Osteoblast (primary cell): ENCODE results near the gene PSMA2. TPM values are rescaled to one million over a fixed set of nuclear protein-coding genes. Genes with fewer than 3 reads are reported as not detected.

Experiments
- DNase-seq: peaks from one replicate; pipeline ENCODE4 v3.0.0; 2011; ENCODE audit warnings: low spot score, mixed read lengths; ENCODE audit not compliant: insufficient read length; ENCODE audit errors: missing footprints
- H2AFZ ChIP-seq: 2 replicates; pipeline ENCODE4 v1.6.0; 2011; ENCODE audit warnings: mild to moderate bottlenecking, low read length
- H3K27ac ChIP-seq: 2 replicates; pipeline ENCODE4 v1.5.1; 2011; ENCODE audit warnings: mild to moderate bottlenecking, low read depth, low read length, moderate library complexity
- H3K27me3 ChIP-seq: 2 replicates; pipeline ENCODE4 v1.6.0; 2012; ENCODE audit warnings: mild to moderate bottlenecking, control low read depth, inconsistent platforms, low read length, moderate library complexity; ENCODE audit not compliant: insufficient read depth
- H3K36me3 ChIP-seq: 2 replicates; pipeline ENCODE4 v1.5.1; 2011; ENCODE audit warnings: mild to moderate bottlenecking, low read length, control low read depth, moderate library complexity; ENCODE audit not compliant: insufficient read depth
- H3K4me1 ChIP-seq: 2 replicates; pipeline ENCODE4 v1.5.1; 2011; ENCODE audit warnings: mild to moderate bottlenecking, low read length, control low read depth, moderate library complexity; ENCODE audit not compliant: insufficient read depth
- H3K4me2 ChIP-seq: 2 replicates; pipeline ENCODE4 v1.6.0; 2011; ENCODE audit warnings: mild to moderate bottlenecking, low read length; ENCODE audit not compliant: insufficient read depth
- H3K4me3 ChIP-seq: fragments of 200-600 bp; sonication (generic); 3 replicates; pipeline ENCODE4 v1.5.1; 2012; ENCODE audit warnings: mild to moderate bottlenecking, low read length, inconsistent platforms; ENCODE audit not compliant: insufficient read depth
- H3K79me2 ChIP-seq: 2 replicates; pipeline ENCODE4 v1.6.0; 2012; ENCODE audit warnings: mild to moderate bottlenecking, low read length, control low read depth, inconsistent platforms; ENCODE audit not compliant: insufficient read depth
- H3K9me3 ChIP-seq: 2 replicates; pipeline ENCODE4 v1.5.1; 2011; ENCODE audit warnings: low read depth, low read length, control low read depth
- H4K20me1 ChIP-seq: 2 replicates; pipeline ENCODE4 v1.6.0; 2012; ENCODE audit warnings: mild to moderate bottlenecking, low read length, control low read depth; ENCODE audit not compliant: insufficient read depth
- total RNA-seq: library from RNA; depleted of rRNA; stranded (reverse); fragments of >200 nt; gene quantifications from 2 replicates; pipeline ENCODE4 v1.2.3, GENCODE V29; 2012
- TF ChIP-seq, protein P1 (sequence below): IDR thresholded peaks from 2 replicates; pipeline ENCODE4 v1.5.1; 2011; ENCODE audit warnings: mild to moderate bottlenecking, low read depth, low read length, moderate library complexity; ENCODE audit errors: extremely low read depth

Gene PSMA2
- total RNA-seq, 1 donor: 50.3 TPM

DNA sequence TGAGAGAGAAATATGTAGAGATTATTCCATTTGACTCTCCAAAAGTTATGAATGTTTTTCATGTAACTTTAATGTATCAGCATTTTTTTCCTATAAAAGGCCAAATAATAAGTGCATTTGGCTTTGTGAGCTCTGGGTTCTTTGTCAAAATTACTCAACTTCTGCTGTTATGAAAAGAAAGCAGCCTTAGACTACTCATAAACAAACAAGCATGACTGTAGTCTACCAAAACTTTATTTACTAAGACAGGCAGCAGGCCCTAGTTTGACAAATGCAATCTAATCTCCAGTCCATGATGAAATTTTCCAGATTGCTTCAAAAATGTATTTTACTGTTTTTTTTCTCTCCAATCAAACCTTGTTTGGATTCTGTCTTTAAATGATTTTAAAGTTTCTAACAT is 46.5 kb upstream of the PSMA2 start:
- H3K4me2 ChIP-seq: no peak overlapping the region
- H3K36me3 ChIP-seq: no peaks in the 10 kb centered on the region
- H3K79me2 ChIP-seq: no peaks in the 10 kb centered on the region
- no peaks in the 10 kb centered on the region for H3K27me3 ChIP-seq
- no peak overlapping the region for H3K4me3 ChIP-seq
- no peak overlapping the region for H2AFZ ChIP-seq
- TF ChIP-seq, protein P1, sequence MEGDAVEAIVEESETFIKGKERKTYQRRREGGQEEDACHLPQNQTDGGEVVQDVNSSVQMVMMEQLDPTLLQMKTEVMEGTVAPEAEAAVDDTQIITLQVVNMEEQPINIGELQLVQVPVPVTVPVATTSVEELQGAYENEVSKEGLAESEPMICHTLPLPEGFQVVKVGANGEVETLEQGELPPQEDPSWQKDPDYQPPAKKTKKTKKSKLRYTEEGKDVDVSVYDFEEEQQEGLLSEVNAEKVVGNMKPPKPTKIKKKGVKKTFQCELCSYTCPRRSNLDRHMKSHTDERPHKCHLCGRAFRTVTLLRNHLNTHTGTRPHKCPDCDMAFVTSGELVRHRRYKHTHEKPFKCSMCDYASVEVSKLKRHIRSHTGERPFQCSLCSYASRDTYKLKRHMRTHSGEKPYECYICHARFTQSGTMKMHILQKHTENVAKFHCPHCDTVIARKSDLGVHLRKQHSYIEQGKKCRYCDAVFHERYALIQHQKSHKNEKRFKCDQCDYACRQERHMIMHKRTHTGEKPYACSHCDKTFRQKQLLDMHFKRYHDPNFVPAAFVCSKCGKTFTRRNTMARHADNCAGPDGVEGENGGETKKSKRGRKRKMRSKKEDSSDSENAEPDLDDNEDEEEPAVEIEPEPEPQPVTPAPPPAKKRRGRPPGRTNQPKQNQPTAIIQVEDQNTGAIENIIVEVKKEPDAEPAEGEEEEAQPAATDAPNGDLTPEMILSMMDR: no peak
- H3K27ac ChIP-seq: no peak overlapping the region
- peaks cover 2% of the 10 kb centered on the region for H3K4me1 ChIP-seq
- H4K20me1 ChIP-seq: no peaks in the 10 kb centered on the region
- DNase-seq: no peak
- H3K9me3 ChIP-seq: no peaks in the 10 kb centered on the region

DNA sequence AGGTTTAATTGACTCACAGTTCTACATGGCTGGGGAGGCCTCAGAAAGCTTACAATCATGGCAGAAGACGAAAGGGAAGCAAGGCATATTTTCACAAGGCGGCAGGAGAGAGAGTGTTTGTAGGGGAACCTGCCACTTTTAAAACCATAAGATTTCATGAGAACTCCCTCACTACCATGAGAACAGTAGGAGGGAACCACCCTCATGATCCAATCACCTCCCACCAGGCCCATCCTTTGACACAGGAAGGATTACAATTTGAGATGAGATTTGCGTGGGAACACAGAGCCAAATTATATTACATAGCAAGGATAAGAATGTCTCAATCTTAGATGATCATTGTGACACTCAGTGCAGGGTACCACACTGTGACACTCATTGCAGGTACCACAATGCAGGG is 44.4 kb upstream of the PSMA2 start:
- Histone ChIP-seq H3K4me3 (no peak overlapping the region), H3K36me3 (no peaks in the 10 kb centered on the region), H3K4me2 (no peak overlapping the region), H3K4me1 (peaks cover 15% of the 10 kb centered on the region), H4K20me1 (no peaks in the 10 kb centered on the region), H2AFZ (no peak overlapping the region), H3K9me3 (no peaks in the 10 kb centered on the region), H3K27ac (no peak overlapping the region), H3K79me2 (no peaks in the 10 kb centered on the region), H3K27me3 (no peaks in the 10 kb centered on the region)
- TF ChIP-seq, protein P1: no peak
- DNase-seq: no peak

DNA sequence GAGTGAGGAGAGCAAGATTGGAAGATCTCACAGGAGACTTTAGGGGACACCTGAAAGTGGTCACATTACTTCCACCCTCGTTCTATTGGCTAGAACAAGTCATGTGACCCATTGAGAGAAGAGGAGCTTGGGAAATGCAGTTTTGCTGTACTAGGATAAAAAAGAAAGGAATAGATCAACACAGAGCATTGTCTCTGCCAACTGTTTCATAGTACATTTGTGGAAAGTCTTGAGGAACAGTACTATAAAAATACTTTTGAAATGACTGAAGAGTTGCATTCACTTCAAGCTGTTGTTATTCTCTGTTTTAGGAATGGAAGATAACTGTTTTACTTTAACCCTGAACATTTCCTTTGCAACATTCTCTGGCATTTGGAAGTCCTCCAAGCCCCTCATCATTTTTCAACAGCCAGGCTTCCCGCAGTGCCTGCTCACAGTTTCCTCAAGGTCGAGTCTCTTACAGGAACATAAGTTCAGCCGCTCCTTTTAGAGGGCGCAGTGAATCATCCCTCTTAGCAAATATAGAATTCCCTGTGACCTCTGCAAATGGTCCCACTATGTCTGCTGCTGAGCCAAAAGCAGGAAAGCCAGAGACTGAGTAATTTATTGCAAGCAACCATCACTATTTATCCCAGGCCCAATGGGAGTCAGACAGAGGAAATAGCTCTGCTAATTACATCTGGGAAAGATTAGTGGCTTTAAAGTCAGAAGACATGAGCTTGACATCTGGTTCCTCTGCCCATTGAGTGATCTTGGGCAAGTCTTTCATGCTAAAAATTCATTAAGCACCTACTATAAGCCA is 40.9 kb upstream of the PSMA2 start:
- Histone ChIP-seq H3K36me3 (no peaks in the 10 kb centered on the region), H3K9me3 (no peaks in the 10 kb centered on the region), H3K4me3 (peak overlapping the region; percentile 21), H3K4me2 (peak overlapping the region; percentile 63), H3K27me3 (no peaks in the 10 kb centered on the region), H4K20me1 (no peaks in the 10 kb centered on the region), H3K27ac (peak overlapping the region; percentile 51), H3K4me1 (peaks cover 15% of the 10 kb centered on the region), H2AFZ (peak overlapping the region; percentile 88), H3K79me2 (no peaks in the 10 kb centered on the region)
- TF ChIP-seq, protein P1: no peak
- DNase-seq: peak; percentile 48

DNA sequence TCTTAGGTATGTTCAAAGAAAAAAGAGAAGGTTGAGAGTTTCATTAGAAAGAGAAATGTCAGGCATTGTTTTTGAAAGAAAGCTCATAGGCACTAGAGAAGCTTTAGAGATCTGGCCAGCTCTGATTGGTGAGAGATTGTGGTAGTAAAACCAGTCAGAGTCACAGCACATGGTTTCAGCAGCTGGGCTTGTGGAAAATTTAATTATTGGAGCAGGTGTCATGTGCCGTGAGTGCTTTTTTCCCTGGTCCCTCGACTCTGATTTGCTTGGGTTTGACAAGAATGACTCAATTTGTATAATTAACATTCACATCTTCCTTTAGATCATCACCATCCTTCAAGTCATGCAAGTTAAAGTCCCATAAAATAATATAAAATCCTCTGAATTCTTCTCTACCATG is 35.4 kb upstream of the PSMA2 start:
- peaks cover 6% of the 10 kb centered on the region for H3K4me1 ChIP-seq
- no peak overlapping the region for H3K4me3 ChIP-seq
- no peaks in the 10 kb centered on the region for H4K20me1 ChIP-seq
- TF ChIP-seq, protein P1: no peak
- H3K27me3 ChIP-seq: peaks cover 14% of the 10 kb centered on the region
- DNase-seq: no peak
- H3K79me2 ChIP-seq: no peaks in the 10 kb centered on the region
- no peaks in the 10 kb centered on the region for H3K9me3 ChIP-seq
- H3K4me2 ChIP-seq: no peak overlapping the region
- H3K27ac ChIP-seq: no peak overlapping the region
- H3K36me3 ChIP-seq: no peaks in the 10 kb centered on the region
- no peak overlapping the region for H2AFZ ChIP-seq
